Occipital lobe (tissue), 2 donors: ENCODE measurements around the gene TMEM184B. TPM values are rescaled to one million over a fixed set of nuclear protein-coding genes. Genes with fewer than 3 reads are reported as not detected.
A peak's percentile ranks its signal among the peaks of the same experiment; 100 is the strongest.

Source experiments
- DNase-seq: peaks from one replicate; lab custom pipeline; 2025; lab: John Stamatoyannopoulos, UW
- total RNA-seq: library from RNA; depleted of rRNA; stranded (reverse); fragments of >200 nt; gene quantifications from one replicate; pipeline ENCODE4 v1.2.3, GENCODE V29; 2014

The TMEM184B gene
- total RNA-seq: 10.9 TPM

DNA sequence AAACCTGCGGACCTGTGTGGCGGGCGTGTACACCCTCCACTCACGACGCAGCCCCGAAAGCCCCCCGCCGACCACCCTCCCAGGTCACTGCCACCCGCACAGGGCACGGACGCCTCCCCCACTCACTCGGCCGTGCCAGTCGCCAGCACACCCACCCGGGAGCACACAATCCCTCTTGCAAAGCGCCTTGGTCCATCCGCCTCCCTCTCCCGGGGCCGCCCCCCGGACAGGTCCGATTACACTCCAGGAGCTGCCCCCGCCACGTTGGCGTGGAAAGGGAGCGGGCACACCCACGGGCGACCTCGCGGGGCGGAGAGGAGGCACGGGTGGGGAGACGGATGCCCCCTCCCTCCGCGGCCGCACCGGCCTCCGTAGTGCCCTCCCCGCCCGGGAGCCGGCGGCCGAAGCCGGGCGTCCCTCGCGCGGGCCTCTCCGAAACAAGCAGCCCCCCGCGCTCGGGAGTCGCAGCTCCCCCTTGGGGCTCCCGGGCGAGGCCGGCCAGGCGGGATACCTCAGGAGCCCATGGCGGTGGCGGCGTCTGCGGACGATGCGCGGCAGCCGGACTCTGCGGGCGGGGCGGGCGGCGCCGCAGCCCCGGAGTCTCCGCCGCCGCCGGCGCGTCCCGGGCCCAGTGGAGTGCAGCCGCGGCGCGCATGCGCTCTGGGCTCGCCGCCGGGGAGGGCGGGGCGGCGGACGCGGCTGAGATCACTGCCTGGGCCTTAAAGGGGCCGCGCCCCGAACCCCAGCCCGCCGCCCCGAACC is at the start of gene TMEM184B:
TMEM184B (minus strand) TSS at position 638 of the 762 bp plus-strand sequence. CDS start 25,049 bp downstream, outside the sequence.
- peak; percentile 64 for DNase-seq

- no peak for DNase-seq
These were observed 48.0 kb upstream of the TMEM184B start for GRCh38 chr22:38320605-38321402.

GRCh38 chr22:38318792-38319773 is 46.3 kb upstream of the TMEM184B start:
- DNase-seq: no peak

- peak; percentile 31 for DNase-seq
These were observed 45.3 kb upstream of the TMEM184B start for GRCh38 chr22:38317995-38318715.

GRCh38 chr22:38317122-38317994 is 44.5 kb upstream of the TMEM184B start, which contains the start of gene CSNK1E:
TSS of gene CSNK1E (minus strand) at chr22:38317433. CDS start at chr22:38314157, 3,276 bp downstream.
- DNase-seq: peak; percentile 72

- DNase-seq: peak; percentile 64
These were observed 43.7 kb upstream of the TMEM184B start for GRCh38 chr22:38316364-38317121.

GRCh38 chr22:38315823-38316363 is 43.1 kb upstream of the TMEM184B start:
- no peak for DNase-seq

DNA sequence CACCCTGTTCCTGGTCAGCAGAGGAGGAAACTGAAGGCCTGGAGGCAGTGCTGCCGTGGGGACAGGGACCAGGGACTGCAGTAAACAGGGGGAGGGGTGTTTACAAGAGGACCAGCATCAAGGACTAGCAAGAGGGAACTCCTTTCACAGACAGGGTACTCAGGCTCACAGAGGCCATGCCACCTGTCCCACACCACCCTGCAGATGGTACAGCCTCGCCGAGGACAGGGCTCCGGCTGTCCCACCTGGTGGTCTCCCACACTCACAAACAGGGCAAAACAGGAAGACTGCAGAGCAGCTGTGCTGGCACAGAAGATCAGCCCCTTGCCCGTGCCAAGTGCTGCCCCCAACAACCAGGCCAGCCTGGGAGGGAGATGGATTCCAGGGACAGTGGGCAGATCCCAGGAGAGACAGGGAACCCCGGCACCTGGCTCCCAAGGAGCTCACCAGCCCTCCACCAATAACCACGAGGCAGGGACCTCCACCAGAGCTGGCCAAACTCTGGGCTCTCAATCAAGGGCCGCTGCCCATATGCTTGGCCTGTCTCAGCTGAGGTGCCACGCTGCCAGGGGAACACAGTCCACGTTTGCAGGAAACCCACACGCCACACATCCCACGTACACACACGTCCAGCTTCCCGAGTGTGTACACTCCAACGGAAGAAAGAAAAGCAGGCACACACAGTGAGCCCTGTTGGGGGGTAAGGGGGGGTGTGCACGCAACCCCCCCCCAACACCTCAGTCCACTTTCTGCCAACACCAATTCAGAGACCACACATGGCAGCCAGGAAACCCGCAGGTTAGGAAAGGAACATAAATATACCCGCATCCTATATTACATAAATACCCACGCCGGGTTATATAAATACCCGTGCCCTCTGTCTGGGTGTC is 42.4 kb upstream of the TMEM184B start:
- peak; percentile 34 for DNase-seq

DNA sequence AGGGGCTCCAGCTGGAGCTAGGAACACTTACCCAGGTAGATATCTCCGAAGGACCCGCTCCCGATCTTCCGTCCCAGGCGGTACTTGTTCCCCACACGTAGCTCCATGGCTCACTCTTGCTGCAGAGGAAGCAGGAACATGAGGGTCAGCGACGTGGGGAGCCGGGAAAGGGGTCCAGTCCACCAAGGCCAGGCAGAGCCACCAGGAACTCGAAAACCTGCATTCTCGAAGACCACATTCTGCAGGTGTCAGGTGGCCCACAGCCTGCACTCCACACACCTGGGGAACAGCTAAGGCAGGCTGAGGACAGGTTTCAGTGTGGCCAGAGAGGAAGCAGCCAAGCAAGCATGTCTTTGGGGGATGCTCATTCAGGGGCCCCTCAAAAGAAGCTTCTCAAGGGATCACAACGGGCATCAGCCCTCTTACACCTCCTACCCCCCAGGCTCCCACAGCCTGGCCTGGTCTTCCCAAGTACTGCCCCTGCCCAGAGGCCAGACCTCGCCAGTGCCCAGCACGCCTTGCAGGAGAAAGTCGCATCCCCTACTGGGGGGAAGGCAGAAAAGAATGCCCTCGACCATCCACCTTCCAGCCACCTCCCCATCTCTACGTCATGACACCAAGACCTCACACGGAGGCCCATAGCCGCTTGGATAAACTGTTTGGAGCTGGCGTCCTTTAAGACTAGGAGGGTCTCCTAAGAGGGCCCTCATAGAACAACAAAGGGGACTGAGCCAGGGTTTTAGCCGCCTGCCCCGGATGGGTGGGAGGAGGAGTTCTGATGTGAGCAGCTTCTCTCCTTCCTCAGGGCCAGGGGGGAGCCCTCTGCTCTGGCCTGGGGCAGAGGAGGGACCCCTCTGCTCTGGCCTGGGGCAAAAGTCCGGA is 41.5 kb upstream of the TMEM184B start:
- DNase-seq: no peak

GRCh38 chr22:38313384-38313955 is 40.7 kb upstream of the TMEM184B start:
- no peak for DNase-seq

DNA sequence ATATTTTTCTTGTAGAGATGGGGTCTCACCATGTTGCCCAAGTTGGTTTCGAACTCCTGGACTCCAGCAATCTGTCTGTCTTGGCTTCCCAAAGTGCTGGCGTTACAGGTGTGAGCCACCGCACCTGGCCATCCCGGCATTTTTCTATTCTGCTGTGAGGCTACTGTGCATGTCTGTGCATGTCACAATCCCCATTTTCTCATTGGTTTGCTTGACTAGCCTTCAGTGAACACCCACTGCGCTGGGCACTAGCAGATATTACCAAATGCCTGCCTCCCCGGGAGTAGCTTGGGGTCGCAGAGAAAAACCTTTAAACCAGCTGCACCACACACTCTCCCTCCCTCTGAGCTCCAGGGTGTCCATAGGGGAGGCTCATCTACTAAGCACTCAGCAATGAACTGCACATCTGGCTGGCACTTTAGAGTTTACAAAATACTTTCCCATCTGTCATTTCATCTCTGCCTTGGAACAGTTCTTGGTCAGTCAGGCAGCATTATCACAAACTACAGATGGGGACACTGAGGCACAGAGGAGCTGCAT is 39.5 kb upstream of the TMEM184B start:
- DNase-seq: no peak

DNA sequence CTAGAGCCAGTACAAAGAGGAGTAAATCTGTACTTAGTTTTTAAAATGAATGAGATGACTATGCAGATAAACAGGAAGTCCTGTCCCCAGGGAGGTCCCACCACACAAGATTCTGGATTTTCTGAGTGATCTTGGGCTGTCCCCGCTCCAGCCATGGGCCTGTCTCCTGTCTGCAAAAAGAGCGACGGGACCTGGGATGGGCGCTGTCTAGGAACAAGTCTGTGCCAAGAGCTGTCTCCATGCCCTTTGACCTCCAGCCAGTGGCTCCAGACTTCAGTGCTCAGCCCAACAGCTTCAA is 38.5 kb upstream of the TMEM184B start:
- no peak for DNase-seq

DNA sequence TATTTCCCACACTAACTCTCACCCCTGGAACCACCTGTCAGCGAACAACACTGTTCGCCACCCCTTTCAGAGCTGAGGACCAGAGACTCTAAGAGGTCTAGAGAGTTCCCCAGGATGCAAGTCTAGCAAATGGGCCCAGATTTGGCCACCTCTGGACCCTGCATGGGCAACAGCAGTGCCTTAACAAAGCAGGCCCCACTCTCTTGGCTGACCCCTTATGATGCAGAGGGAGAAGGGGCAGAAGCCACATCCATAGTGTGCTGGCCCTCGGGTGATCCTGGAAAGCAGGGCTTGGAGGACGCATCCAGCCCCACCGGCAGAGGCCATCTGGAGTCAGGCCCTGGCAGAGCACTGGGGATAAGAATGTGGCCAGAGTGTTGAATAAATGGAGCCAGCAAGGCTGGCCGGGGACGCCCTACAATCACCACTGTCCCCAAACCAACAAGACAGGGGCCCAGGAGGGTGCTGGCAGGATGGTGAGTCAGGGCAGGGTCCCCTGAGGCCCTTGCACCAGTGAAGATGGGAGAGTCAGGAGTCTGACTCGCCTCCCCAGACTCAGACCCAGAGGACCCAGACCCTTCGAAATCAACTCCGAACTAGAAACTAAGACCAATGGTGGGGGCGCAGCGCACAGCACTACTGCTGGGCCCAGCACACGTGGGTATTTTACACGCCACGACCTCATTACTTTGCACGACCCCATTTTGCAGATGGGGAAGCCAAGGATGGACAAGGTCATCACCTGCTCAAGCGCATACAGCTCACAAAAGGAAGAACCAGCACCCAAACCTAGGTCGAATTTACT is 37.9 kb upstream of the TMEM184B start:
- no peak for DNase-seq

GRCh38 chr22:38309614-38310517 is 37.1 kb upstream of the TMEM184B start:
- no peak for DNase-seq
